GM10266 (cell line): Measurements from ENCODE around the gene BPI.
"Not testable (repeated sequence)": the region's sequence is repeated elsewhere in the genome, so short reads cannot be mapped to it uniquely, and the experiment has no call there.

Experiments
- DNase-seq: peaks from one replicate; pipeline ENCODE4 v3.0.0; 2012; ENCODE audit errors: extremely low spot score
- CTCF ChIP-seq: IDR thresholded peaks from 2 replicates; pipeline ENCODE4 v1.5.1; 2012; ENCODE audit warnings: mild to moderate bottlenecking, low read depth; ENCODE audit not compliant: control insufficient read depth, insufficient read depth; ENCODE audit errors: missing control alignments

BPI gene

GRCh38 chr20:38277691-38278090 is 26.3 kb upstream of the BPI start:
- no peak for TF ChIP-seq CTCF
- no peak for DNase-seq

- no peak for DNase-seq
- TF ChIP-seq CTCF, result no peak
These were observed 25.8 kb upstream of the BPI start for GRCh38 chr20:38278131-38278530.

GRCh38 chr20:38278763-38279162 is 25.2 kb upstream of the BPI start:
- TF ChIP-seq CTCF, result no peak
- no peak for DNase-seq

GRCh38 chr20:38281176-38281915 is 22.6 kb upstream of the BPI start:
- not testable (repeated sequence) for DNase-seq

- no peak for DNase-seq
- TF ChIP-seq CTCF, result no peak
These were observed 20.7 kb upstream of the BPI start for GRCh38 chr20:38283236-38283635.

- DNase-seq, result not testable (repeated sequence)
These were observed 19.8 kb upstream of the BPI start for GRCh38 chr20:38284066-38284650.

- DNase-seq, result no peak
- TF ChIP-seq CTCF, result no peak
These were observed 19.0 kb upstream of the BPI start for GRCh38 chr20:38284893-38285444.

- TF ChIP-seq CTCF, result no peak
- DNase-seq, result no peak
These were observed 17.1 kb upstream of the BPI start for GRCh38 chr20:38286586-38287531.
